Karpas-422 (cell line): ENCODE measurements around the gene UHRF1. TPM values are rescaled to one million over a fixed set of nuclear protein-coding genes. Genes with fewer than 3 reads are reported as not detected.
"Not testable (repeated sequence)": the region's sequence is repeated elsewhere in the genome, so short reads cannot be mapped to it uniquely, and the experiment has no call there.

Experiments
- DNase-seq: peaks from one replicate; pipeline ENCODE4 v3.0.0-alpha.2; 2015
- H2AFZ ChIP-seq: fragments of 200-600 bp; sonication (generic); 2 replicates; pipeline ENCODE4 v1.6.1; 2014; ENCODE audit warnings: antibody characterized with exemption, low read length, mixed read lengths
- H3K27ac ChIP-seq: fragments of 200-600 bp; sonication (generic); 2 replicates; pipeline ENCODE4 v1.5.1; 2014; ENCODE audit warnings: mild to moderate bottlenecking, low read length, moderate library complexity
- H3K27me3 ChIP-seq: fragments of 200-600 bp; sonication (generic); 2 replicates; pipeline ENCODE4 v1.6.1; 2014; ENCODE audit warnings: low read length, mixed read lengths
- H3K36me3 ChIP-seq: fragments of 200-600 bp; sonication (generic); 2 replicates; pipeline ENCODE4 v1.6.1; 2014; ENCODE audit warnings: low read length, mixed read lengths; ENCODE audit not compliant: insufficient read depth
- H3K4me1 ChIP-seq: fragments of 200-600 bp; sonication (generic); 2 replicates; pipeline ENCODE4 v1.6.1; 2014; ENCODE audit warnings: mild to moderate bottlenecking, low read length, mixed read lengths
- H3K4me2 ChIP-seq: fragments of 200-600 bp; sonication (generic); 2 replicates; pipeline ENCODE4 v1.6.1; 2014; ENCODE audit warnings: low read length, low read depth, mild to moderate bottlenecking; ENCODE audit not compliant: poor library complexity, severe bottlenecking
- H3K4me3 ChIP-seq: fragments of 200-600 bp; sonication (generic); 2 replicates; pipeline ENCODE4 v1.5.1; 2014; ENCODE audit warnings: mild to moderate bottlenecking, antibody characterized with exemption, low read length, mixed read lengths
- H3K79me2 ChIP-seq: fragments of 200-600 bp; sonication (generic); 2 replicates; pipeline ENCODE4 v1.6.1; 2014; ENCODE audit warnings: mild to moderate bottlenecking, low read length, mixed read lengths
- H3K9ac ChIP-seq: fragments of 200-600 bp; sonication (generic); 2 replicates; pipeline ENCODE4 v1.6.0; 2014; ENCODE audit warnings: low read length
- H3K9me2 ChIP-seq: fragments of 200-600 bp; sonication (generic), shearing (Covaris generic); replicated peaks from 2 replicates; pipeline ENCODE4 v1.6.0; 2014; ENCODE audit warnings: mild to moderate bottlenecking, low read length, moderate library complexity; ENCODE audit not compliant: insufficient read depth
- H3K9me3 ChIP-seq: fragments of 300-700, 200-600 bp; sonication (generic); 2 replicates; pipeline ENCODE4 v1.6.1; 2014; ENCODE audit warnings: low read length, mixed read lengths
- H4K20me1 ChIP-seq: fragments of 200-600 bp; sonication (generic); 2 replicates; pipeline ENCODE4 v1.6.1; 2014; ENCODE audit warnings: mild to moderate bottlenecking, antibody characterized with exemption, low read length, low read depth; ENCODE audit not compliant: insufficient read depth
- total RNA-seq: library from RNA; depleted of rRNA; stranded (reverse); fragments of >200 nt; shearing (Covaris generic); gene quantifications from 2 replicates; pipeline ENCODE4 v1.2.3, GENCODE V29; 2014; ENCODE audit warnings: low replicate concordance

UHRF1 gene
- total RNA-seq, 1 experiment from 2014 or later: 13.6 TPM

DNA sequence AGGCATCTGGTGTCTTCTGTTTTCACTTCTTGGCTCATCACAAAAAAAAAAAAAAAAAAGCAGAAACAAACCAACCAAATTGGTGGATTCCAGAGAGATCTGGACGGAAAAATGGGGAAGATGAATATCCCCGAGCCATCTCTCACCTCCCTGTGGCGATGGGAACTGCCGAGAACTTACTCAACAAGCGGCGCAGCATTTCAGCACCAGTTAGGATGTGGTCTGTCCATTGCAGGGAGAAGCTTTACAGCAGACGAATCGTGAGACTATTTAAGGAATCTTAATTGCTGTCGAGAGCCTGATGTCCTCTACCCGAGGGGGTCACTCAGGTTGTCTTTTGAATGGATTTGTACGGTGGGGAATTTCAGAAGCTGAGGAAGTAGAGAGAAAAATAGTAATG lies 42.4 kb downstream of the UHRF1 start:
- no peak overlapping the region for H3K9ac ChIP-seq
- H2AFZ ChIP-seq: no peak overlapping the region
- H3K9me3 ChIP-seq: no peaks in the 10 kb centered on the region
- no peaks in the 10 kb centered on the region for H4K20me1 ChIP-seq
- H3K4me2 ChIP-seq: no peak overlapping the region
- H3K79me2 ChIP-seq: no peaks in the 10 kb centered on the region
- no peak overlapping the region for H3K4me3 ChIP-seq
- peaks cover 9% of the 10 kb centered on the region; the same call in 1 of the 2 replicates for H3K36me3 ChIP-seq
- H3K27me3 ChIP-seq: no peaks in the 10 kb centered on the region
- no peak for DNase-seq
- no peaks in the 10 kb centered on the region for H3K4me1 ChIP-seq
- H3K27ac ChIP-seq: no peak overlapping the region
- H3K9me2 ChIP-seq: no peaks in the 10 kb centered on the region

DNA sequence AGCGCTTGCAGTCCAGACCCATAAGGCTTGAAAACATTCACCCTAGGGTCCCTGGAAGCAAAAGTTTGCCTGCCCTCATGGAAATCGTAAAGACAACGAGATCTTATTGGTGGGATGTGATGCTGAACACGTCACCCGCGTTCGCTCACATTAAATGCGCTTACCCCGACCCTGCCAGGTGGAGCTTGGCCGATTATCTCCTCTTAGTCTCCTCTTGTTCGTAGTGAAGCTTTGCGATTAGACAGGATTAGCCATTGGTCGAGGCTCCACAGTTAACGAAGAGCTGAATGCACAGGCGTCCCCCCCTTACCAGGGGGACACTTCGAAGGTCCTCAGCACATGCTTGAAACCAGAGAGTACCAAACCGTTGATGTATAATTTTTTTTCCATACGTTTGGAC lies 43.6 kb downstream of the UHRF1 start:
- H3K36me3 ChIP-seq: peaks cover 5% of the 10 kb centered on the region; the same call in 1 of the 2 replicates
- H3K4me2 ChIP-seq: no peak overlapping the region
- H3K9me3 ChIP-seq: no peaks in the 10 kb centered on the region
- H3K27me3 ChIP-seq: no peaks in the 10 kb centered on the region
- H3K9ac ChIP-seq: no peak overlapping the region
- no peaks in the 10 kb centered on the region for H3K4me1 ChIP-seq
- no peak for DNase-seq
- H3K9me2 ChIP-seq: no peaks in the 10 kb centered on the region
- H3K79me2 ChIP-seq: no peaks in the 10 kb centered on the region
- H3K27ac ChIP-seq: no peak overlapping the region
- H3K4me3 ChIP-seq: no peak overlapping the region
- no peak overlapping the region for H2AFZ ChIP-seq
- H4K20me1 ChIP-seq: no peaks in the 10 kb centered on the region

DNA sequence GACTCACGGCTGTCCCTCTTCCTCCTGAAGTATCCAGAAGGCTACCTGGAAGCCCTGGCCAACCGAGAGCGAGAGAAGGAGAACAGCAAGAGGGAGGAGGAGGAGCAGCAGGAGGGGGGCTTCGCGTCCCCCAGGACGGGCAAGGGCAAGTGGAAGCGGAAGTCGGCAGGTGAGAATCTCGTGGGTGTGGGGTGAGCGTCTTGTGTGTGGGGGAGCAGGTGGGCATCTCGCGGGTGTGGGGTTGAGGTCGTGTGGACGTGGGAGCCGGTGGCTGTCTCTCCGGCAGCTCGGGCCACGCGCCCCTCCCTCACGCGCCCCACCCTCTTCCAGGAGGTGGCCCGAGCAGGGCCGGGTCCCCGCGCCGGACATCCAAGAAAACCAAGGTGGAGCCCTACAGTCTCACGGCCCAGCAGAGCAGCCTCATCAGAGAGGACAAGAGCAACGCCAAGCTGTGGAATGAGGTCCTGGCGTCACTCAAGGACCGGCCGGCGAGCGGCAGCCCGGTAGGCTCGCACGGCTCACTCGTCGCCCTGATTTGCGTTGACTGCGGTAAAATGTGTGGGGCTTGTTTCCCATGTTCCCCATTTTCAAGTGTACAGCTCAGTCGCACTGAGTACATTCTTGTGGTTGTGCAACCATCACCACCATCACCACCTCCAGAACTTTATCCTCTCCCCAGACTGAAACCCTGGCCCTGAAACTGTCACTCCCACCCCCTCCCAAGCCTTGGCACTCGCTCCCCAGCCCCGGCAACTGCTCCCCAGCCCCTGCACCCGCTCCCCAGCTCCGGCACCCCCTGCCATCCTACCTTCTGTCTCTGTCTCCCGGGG lies 45.2 kb downstream of the UHRF1 start:
- not testable (repeated sequence) for H3K9me3 ChIP-seq, H2AFZ ChIP-seq, H3K9ac ChIP-seq, H4K20me1 ChIP-seq, DNase-seq, H3K79me2 ChIP-seq, H3K4me3 ChIP-seq, H3K4me1 ChIP-seq, H3K4me2 ChIP-seq, H3K27me3 ChIP-seq, H3K36me3 ChIP-seq, H3K9me2 ChIP-seq, H3K27ac ChIP-seq

DNA sequence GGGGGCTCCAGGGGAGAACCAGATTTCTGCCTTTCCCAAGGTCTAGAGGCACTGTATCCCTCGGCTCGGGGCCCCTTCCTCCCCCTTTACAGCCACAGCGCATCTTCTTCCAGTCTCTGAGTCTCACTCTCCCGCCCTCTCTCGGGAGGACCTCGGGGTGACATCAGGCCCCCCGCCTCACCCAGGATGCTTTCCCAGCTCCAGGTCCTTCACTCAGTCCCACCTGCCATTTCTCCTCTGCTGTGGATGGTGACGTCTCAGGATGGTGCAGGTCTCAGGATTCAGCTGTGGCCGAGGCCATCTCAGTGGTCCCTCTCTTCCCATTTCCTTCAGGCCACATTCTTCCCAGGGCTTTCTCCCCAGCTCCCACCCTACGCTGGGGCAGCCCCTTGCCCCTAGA lies 46.0 kb downstream of the UHRF1 start:
- H2AFZ ChIP-seq: no peak overlapping the region
- no peak overlapping the region for H3K9ac ChIP-seq
- H4K20me1 ChIP-seq: no peaks in the 10 kb centered on the region
- H3K27me3 ChIP-seq: no peaks in the 10 kb centered on the region
- DNase-seq: no peak
- H3K36me3 ChIP-seq: peaks cover 2% of the 10 kb centered on the region; the same call in 1 of the 2 replicates
- no peak overlapping the region for H3K4me3 ChIP-seq
- H3K79me2 ChIP-seq: no peaks in the 10 kb centered on the region
- no peaks in the 10 kb centered on the region for H3K4me1 ChIP-seq
- H3K9me3 ChIP-seq: no peaks in the 10 kb centered on the region
- no peak overlapping the region for H3K4me2 ChIP-seq
- H3K27ac ChIP-seq: no peak overlapping the region
- no peaks in the 10 kb centered on the region for H3K9me2 ChIP-seq

DNA sequence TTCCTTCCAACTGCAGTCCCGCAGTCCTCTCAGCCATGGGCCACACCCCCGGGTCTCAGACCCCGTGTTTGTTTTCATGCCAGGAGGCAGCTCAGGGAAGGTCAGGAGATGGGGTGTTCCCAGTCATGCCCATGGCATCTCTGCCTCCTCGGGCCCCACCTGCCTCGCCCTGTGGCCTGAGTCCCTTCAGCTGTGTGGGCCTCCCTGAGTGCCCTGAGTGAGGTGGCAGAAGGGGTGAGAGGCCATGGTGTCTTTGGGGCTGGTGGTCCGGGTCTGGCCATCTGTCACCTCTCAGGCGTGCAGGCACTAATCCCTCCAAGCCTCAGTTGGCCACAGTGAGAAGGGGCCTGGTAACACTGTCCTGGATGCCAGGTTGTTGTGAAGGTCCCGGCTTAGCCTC lies 48.7 kb downstream of the UHRF1 start:
- H3K4me3 ChIP-seq: no peak overlapping the region
- no peaks in the 10 kb centered on the region for H3K27me3 ChIP-seq
- no peaks in the 10 kb centered on the region for H3K9me2 ChIP-seq
- H3K9ac ChIP-seq: no peak overlapping the region
- no peaks in the 10 kb centered on the region for H3K4me1 ChIP-seq
- H3K36me3 ChIP-seq: peaks cover 9% of the 10 kb centered on the region; the same call in 1 of the 2 replicates
- no peak overlapping the region for H3K4me2 ChIP-seq
- H2AFZ ChIP-seq: no peak overlapping the region
- H4K20me1 ChIP-seq: no peaks in the 10 kb centered on the region
- DNase-seq: no peak
- H3K27ac ChIP-seq: no peak overlapping the region
- no peaks in the 10 kb centered on the region for H3K79me2 ChIP-seq
- no peaks in the 10 kb centered on the region for H3K9me3 ChIP-seq

DNA sequence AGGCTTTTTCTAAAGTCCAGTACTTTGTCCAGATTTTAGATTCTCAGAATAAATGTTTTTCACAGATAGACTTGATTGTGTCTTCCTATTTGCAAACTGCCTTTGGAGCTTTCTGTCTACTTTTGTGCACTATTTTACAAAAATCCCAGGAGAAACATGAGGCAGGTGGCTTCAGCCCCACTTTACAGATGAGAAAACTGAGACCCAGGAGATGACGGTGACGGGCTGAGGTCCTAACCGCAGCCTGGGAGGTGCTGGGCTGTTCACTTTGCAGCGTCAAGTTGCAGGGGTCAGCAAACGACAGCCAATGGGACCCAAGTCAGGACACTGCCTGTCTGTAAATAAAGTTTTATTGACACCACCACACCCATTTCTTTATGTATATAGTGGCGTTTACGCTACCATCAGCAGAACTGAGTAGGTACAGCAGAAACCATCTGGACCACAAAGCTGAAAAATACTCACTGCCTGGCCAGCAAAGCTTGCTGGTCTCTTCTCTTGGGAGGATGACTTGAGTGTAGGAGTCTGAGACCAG lies 52.9 kb downstream of the UHRF1 start:
- H3K4me3 ChIP-seq: no peak overlapping the region
- H3K27ac ChIP-seq: no peak overlapping the region
- H3K9me2 ChIP-seq: no peaks in the 10 kb centered on the region
- no peaks in the 10 kb centered on the region for H3K27me3 ChIP-seq
- peaks cover 10% of the 10 kb centered on the region for H3K4me1 ChIP-seq
- H3K9ac ChIP-seq: no peak overlapping the region
- no peak for DNase-seq
- H3K36me3 ChIP-seq: peaks cover 11% of the 10 kb centered on the region
- H3K79me2 ChIP-seq: no peaks in the 10 kb centered on the region
- H3K4me2 ChIP-seq: no peak overlapping the region
- no peaks in the 10 kb centered on the region for H3K9me3 ChIP-seq
- H2AFZ ChIP-seq: no peak overlapping the region
- H4K20me1 ChIP-seq: no peaks in the 10 kb centered on the region

DNA sequence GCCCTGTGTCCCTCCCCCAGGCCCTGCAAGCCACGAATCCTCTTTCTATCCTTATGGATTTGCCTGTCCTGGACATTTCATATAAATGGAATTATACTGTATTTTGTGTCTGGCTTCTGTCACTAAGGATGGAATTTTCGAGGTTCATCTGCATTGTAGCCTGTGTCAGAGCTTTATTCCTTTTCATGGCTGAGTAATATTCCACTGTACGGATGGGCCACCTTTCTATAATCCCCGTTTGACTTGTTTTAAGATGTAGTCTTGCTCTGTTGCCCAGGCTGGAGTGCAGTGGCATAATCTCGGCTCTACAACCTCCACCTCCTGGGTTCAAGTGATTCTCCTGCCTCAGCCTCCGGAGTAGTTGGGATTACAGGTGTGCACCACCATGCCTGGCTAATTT lies 55.8 kb downstream of the UHRF1 start:
- no peak for DNase-seq
- Histone ChIP-seq H3K4me3 (no peak overlapping the region), H4K20me1 (peaks cover 3% of the 10 kb centered on the region; the same call in 1 of the 2 replicates), H3K36me3 (peaks cover 11% of the 10 kb centered on the region), H2AFZ (no peak overlapping the region), H3K9me2 (no peaks in the 10 kb centered on the region), H3K4me1 (peaks cover 23% of the 10 kb centered on the region), H3K27ac (no peak overlapping the region), H3K9ac (no peak overlapping the region), H3K27me3 (no peaks in the 10 kb centered on the region), H3K9me3 (no peaks in the 10 kb centered on the region), H3K4me2 (no peak overlapping the region), H3K79me2 (peaks cover 5% of the 10 kb centered on the region; the same call in 1 of the 2 replicates)

DNA sequence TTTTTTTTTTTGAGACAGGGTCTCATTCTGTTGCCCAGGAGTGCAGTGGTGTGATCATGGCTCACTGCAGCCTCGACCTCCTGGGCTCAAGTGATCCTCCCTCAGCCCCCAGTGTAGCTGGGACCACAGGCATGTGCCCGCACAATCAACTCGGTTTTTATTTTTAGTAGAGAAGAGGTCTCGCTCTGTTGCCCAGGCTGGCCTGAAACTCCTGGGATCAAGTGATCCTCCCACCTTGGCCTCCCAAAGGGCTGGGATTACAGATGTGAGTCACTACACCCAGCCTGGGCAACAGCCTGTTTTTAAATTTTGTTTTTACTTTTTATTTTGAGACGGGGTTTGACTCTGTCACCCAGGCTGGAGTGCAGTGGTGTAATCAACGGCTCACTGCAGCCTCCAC lies 57.3 kb downstream of the UHRF1 start:
- peak overlapping the region; percentile 58; the same call in 1 of the 2 replicates for H3K27ac ChIP-seq
- no peak overlapping the region for H2AFZ ChIP-seq
- H4K20me1 ChIP-seq: peaks cover 18% of the 10 kb centered on the region
- no peak overlapping the region for H3K9ac ChIP-seq
- H3K4me3 ChIP-seq: no peak overlapping the region
- no peaks in the 10 kb centered on the region for H3K9me3 ChIP-seq
- H3K4me2 ChIP-seq: no peak overlapping the region
- H3K4me1 ChIP-seq: peaks cover 38% of the 10 kb centered on the region
- peaks cover 17% of the 10 kb centered on the region; the same call in 1 of the 2 replicates for H3K79me2 ChIP-seq
- no peaks in the 10 kb centered on the region for H3K27me3 ChIP-seq
- H3K36me3 ChIP-seq: peaks cover 11% of the 10 kb centered on the region
- no peak for DNase-seq
- no peaks in the 10 kb centered on the region for H3K9me2 ChIP-seq
